HG03520 (cell line): ENCODE measurements around the gene GPR18.

Experiments used
- ATAC-seq: cut with Tn5 transposase; IDR thresholded peaks from one replicate; pipeline ENCODE4 v1.9.1; 2021; ENCODE audit warnings: mild to moderate bottlenecking, moderate library complexity; ENCODE audit not compliant: unreplicated experiment

GPR18 gene

GRCh38 chr13:99293178-99293577, 35.0 kb upstream of the GPR18 start:
- ATAC-seq: no peak

GRCh38 chr13:99290894-99291293, 32.7 kb upstream of the GPR18 start:
- ATAC-seq: no peak

DNA sequence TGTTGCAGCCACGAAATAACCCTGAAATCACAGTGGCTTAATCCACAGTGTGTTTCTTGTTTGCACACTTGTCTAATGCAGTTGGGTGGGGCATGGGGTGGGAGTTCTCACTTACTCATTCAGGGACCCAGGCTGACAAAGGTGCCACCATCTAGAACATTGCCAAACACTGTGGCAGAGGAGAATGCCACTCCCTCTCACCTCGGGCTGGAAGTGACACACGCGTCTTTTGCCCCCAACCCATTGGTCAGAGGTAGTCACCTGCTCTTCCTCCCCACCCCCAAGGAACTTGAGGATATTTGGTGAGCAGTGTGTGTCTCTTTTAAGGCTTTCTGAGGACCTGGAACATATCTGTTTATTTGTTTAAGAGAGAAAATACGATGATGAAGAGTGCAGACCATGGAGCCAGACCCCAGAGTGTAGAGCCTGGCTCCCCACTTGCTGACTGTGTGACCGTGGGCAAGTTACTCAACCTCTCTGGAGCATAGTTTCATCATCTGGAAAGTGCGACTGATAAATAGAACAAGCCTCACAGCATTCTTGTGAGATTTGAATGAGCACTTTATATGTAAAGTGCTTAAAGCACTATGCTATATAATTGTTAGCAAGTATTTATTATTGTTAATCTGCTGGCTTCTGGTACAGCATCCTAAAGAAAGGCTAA, 31.6 kb upstream of the GPR18 start:
- no peak for ATAC-seq

GRCh38 chr13:99289271-99289670, 31.1 kb upstream of the GPR18 start:
- no peak for ATAC-seq

GRCh38 chr13:99288089-99288488, 29.9 kb upstream of the GPR18 start:
- peak; percentile 90 for ATAC-seq

GRCh38 chr13:99287551-99287950, 29.4 kb upstream of the GPR18 start:
- no peak for ATAC-seq

DNA sequence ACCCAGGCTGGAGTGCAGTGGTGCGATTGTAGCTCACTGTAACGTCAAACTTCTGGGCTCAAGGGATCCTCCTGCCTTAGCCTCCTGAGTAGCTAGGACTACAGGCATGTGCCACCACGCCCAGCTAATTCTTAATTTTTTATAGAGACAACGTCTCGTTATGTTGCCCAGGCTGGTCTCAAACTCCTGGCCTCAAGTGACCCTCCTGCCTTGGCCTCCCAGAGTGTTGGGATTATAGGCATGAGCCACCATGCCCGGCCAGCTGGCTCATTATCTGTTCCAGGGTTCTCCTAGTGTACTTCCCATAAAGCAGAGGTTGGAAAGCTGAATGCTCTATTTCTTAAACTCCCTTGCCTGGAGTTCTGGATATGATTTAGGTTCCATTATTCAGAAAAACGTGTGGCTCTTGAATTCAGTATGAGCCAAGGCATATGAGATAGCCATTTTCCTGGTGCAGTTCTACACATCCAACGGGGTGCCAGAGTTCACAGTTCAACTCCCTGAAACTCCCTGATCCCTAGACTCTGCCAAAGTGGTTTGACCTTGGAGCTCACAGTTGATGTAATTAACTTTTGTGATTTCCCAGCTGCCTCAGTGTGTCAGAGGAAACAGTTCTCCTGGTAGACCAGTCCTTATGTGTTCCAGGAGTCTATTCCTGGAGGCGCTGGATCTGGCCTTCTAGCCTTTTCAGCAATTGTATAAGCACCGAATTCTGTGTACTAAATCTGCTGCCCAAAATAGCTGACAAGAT, 27.4 kb upstream of the GPR18 start:
- no peak for ATAC-seq

GRCh38 chr13:99282264-99283231, 24.4 kb upstream of the GPR18 start:
- peak; percentile 63 for ATAC-seq

GRCh38 chr13:99281811-99282263, 23.7 kb upstream of the GPR18 start:
- peak; percentile 74 for ATAC-seq

GRCh38 chr13:99280166-99280565, 22.0 kb upstream of the GPR18 start:
- ATAC-seq: no peak

DNA sequence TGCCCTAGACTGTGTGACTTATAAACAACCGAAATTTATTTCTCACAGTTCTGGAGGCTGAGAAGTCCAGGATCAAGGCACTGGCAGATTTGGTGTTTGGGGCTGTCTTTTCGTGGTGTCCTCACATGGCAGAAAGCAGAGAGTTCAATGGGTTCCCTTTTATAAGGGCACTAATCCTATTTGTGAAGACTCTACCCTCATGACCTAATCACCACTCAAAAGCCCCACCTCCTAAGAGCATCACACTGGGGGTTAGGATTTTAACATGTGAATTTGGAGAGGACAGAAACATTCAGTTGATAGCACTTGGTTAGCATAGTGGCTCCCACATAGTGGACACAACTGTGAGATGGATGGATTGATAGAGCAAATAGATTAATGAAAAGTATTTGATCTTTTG, 21.5 kb upstream of the GPR18 start:
- no peak for ATAC-seq

DNA sequence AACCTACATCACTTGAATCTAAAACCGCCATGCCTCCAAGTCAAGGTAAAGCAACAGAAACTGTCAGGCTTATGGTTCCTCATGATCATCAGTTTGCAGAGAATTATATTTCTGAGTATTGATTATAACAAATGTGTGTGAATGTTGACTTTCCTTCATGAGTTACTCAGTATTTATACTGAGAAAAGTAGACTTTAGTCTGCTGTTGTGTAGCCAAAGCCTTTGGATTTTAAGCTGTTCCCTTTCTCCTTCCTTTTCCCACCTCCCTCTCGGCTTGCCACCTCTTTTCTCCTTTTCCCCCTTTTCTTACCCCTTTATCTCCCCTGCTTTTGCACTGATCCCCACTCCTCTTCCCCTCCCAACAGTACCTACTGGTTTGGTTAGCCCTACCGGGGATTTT, 20.7 kb upstream of the GPR18 start:
- no peak for ATAC-seq

GRCh38 chr13:99278200-99278599, 20.0 kb upstream of the GPR18 start:
- no peak for ATAC-seq

DNA sequence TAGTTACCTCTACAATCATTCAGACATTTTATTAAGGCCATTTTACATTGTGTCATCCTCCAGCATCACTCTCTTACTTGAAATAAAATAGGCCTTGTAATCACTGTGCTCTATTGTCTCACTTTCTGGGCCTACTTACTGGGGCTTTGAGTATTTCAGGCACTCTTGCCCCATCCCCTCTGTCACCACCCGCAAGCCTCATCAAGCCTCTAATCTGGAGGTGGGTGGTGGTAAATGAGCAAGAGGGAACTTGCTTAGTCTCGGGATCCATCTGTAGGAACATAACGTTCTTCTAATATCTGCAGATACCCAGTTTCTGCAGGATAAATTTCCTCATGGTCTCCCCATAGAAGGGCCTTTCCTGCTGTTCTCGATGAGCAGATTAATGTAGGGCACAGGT, 19.4 kb upstream of the GPR18 start:
- ATAC-seq: no peak

DNA sequence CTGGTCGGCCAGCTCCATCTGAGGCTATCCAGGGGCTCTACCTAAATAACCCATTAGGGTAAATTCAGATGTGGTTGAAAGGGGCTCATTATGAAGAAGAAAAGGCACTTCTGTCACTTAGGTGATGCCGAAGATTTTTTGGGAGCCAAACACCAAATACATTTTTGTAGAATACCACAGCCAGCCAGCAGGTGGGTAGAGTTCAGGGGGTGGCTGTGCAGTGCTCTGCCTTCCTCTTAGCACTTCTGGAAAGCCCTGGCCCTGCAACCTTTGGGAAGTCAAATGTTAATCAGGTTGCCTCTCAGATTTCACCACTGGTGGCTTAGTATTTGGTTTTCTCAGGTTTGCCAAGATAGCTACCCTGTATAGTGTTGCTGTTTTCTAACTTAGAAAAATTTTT, 18.5 kb upstream of the GPR18 start:
- no peak for ATAC-seq

- ATAC-seq: no peak
Measured at GRCh38 chr13:99275093-99275469, 16.9 kb upstream of the GPR18 start.

- no peak for ATAC-seq
Measured at GRCh38 chr13:99273128-99273527, 14.9 kb upstream of the GPR18 start.

GRCh38 chr13:99272481-99272880, 14.3 kb upstream of the GPR18 start:
- no peak for ATAC-seq

DNA sequence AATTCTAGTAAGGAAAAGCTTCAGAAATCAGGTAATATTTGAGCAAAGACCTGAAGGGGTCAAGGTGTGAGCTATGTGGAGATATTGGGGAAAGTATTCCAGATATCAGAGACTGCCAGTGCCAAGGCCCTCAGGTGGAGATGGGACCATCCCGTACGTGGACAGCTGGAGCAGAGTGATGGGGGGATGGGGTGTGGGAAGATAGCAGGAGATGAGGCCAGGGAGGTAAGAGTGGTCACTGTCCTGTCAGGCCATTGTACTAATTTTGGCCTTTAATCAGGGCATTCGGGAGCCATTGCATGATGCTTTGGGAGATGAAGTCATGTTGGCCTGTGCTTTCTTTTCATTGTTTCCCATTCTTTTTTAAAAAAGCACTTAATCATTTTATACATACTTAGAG, 13.1 kb upstream of the GPR18 start:
- ATAC-seq: no peak

GRCh38 chr13:99270518-99270917, 12.3 kb upstream of the GPR18 start:
- ATAC-seq: no peak

GRCh38 chr13:99269627-99270241, 11.6 kb upstream of the GPR18 start:
- peak; percentile 61 for ATAC-seq
